HG03280 (cell line): ENCODE measurements around the gene NKAIN1.
"Not testable (repeated sequence)": the region's sequence is repeated elsewhere in the genome, so short reads cannot be mapped to it uniquely, and the experiment has no call there.

ENCODE experiments used
- ATAC-seq: cut with Tn5 transposase; IDR thresholded peaks from one replicate; pipeline ENCODE4 v1.9.1; 2021; ENCODE audit warnings: mild to moderate bottlenecking, moderate library complexity; ENCODE audit not compliant: unreplicated experiment

The NKAIN1 gene

GRCh38 chr1:31198600-31198999 is 41.1 kb downstream of the NKAIN1 start:
- no peak for ATAC-seq

- ATAC-seq = no peak
These were observed 41.5 kb downstream of the NKAIN1 start for GRCh38 chr1:31198150-31198549.

- no peak for ATAC-seq
These were observed 43.0 kb downstream of the NKAIN1 start for GRCh38 chr1:31196685-31197084.

GRCh38 chr1:31195267-31195666 is 44.4 kb downstream of the NKAIN1 start:
- not testable (repeated sequence) for ATAC-seq

GRCh38 chr1:31193729-31194128 is 46.0 kb downstream of the NKAIN1 start:
- ATAC-seq = no peak

GRCh38 chr1:31191281-31191680 is 48.4 kb downstream of the NKAIN1 start:
- ATAC-seq = no peak

GRCh38 chr1:31189696-31190674 is 49.7 kb downstream of the NKAIN1 start:
- no peak for ATAC-seq

GRCh38 chr1:31183927-31184554 is 55.6 kb downstream of the NKAIN1 start:
- no peak for ATAC-seq

GRCh38 chr1:31183126-31183525 is 56.6 kb downstream of the NKAIN1 start:
- no peak for ATAC-seq

- ATAC-seq = no peak
These were observed 57.3 kb downstream of the NKAIN1 start for GRCh38 chr1:31182352-31182751.

GRCh38 chr1:31181515-31182343 is 58.0 kb downstream of the NKAIN1 start:
- ATAC-seq = no peak

GRCh38 chr1:31180338-31180737 is 59.3 kb downstream of the NKAIN1 start:
- ATAC-seq = no peak

GRCh38 chr1:31176291-31176690 is 63.4 kb downstream of the NKAIN1 start:
- ATAC-seq = not testable (repeated sequence)

GRCh38 chr1:31170486-31170735 is 69.3 kb downstream of the NKAIN1 start:
- no peak for ATAC-seq

- ATAC-seq = no peak
These were observed 73.2 kb downstream of the NKAIN1 start for GRCh38 chr1:31166462-31166861.

- no peak for ATAC-seq
These were observed 75.4 kb downstream of the NKAIN1 start for GRCh38 chr1:31164291-31164690.

GRCh38 chr1:31163866-31164265 is 75.8 kb downstream of the NKAIN1 start:
- ATAC-seq = no peak

GRCh38 chr1:31161571-31161970 is 78.1 kb downstream of the NKAIN1 start:
- ATAC-seq = no peak

GRCh38 chr1:31159869-31160611 is 79.6 kb downstream of the NKAIN1 start:
- ATAC-seq = no peak

GRCh38 chr1:31159323-31159722 is 80.4 kb downstream of the NKAIN1 start:
- no peak for ATAC-seq
